ENCODE measurements around the gene SLC27A4.

GRCh38 chr9:128321879-128322403 lies 18.4 kb upstream of the SLC27A4 start:
- TF ChIP-seq CTCF (IDR thresholded peaks at IDR 0.05) (no peak), POLR2A (IDR thresholded peaks at IDR 0.05) (no peak)
